NCI-H2196 treated with DMSO at 0.1 percent for 48 hours (cell line): ENCODE measurements around the gene ORC3.
"Not testable (repeated sequence)": the region's sequence is repeated elsewhere in the genome, so short reads cannot be mapped to it uniquely, and the experiment has no call there.

ENCODE experiments used
- DNase-seq: peaks from one replicate; lab custom pipeline; 2025; ENCODE audit not compliant: unreplicated experiment; lab: John Stamatoyannopoulos, UW

ORC3 gene

GRCh38 chr6:87658516-87658915 lies 68.6 kb downstream of the ORC3 start:
- DNase-seq, result no peak

DNA sequence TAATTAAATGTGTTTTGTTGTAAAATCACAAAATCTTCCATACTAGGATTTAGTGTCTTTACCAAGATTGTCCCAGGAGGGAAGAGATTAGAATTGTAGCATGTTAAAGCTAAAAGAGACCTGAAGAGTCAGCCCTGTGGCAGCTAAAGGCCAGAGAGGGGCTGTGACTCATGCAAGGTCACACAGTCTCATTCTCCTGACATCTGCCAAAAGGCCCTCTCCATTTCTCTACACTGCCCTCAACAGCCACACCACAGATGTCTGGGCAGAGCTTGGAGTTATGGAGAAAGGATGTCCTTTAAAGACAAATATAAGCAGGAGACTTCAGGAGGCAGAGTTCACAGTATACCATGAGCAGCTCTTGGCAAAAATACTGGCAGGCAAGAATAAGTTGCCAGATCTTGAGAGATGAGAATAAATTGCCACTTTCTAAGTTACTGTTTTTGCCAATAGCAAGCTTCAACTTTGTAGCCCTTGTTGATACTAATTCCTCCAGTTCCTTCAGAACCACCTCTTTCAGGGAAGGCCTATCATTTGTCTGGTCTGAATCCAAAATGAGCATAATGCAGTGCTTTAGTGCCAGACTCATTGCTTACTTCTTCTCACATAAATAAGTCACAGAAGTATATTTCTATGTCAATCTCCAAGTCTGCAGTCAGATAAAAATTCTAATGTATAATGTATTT lies 70.4 kb downstream of the ORC3 start:
- DNase-seq, result no peak

DNA sequence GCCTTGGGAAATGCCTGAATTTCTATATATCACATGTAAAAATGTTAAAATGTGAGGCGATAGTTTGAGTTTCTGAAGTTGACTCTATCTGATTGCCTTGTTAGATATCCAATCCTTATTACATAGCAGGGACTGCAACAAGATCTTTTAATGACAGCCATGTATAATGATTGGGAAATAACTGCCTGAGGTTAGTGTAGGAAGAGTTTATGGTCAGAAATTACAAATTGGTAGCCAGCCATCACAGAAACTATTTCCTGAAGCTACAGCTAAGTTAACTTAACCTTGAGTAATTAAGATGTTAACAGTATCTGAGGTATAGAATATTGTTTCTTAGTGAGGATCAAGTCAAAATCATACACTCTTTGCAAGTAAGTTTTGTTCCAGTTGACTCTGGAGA lies 71.1 kb downstream of the ORC3 start:
- DNase-seq, result no peak

DNA sequence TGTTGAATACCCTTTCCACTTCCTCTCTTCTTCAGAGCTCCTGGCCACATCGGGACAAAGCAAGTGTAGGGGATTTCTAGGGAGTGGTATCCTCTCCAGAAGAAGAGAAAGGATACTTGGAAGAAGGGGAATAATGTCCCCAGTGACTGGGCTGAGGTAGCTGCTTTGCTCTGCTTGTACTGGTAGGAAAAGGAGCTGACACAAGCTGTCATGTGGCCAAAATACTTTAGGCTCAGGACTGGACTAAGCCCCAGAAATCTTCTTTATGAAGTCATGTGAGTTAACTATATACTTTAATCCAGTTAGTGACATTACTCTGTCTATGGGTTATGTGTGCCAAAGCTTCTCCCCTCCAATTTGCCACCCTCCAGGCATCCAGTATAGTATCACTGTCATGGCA lies 71.6 kb downstream of the ORC3 start:
- no peak for DNase-seq

- DNase-seq, result no peak
These were observed 73.5 kb downstream of the ORC3 start for GRCh38 chr6:87663434-87663833.

- DNase-seq, result no peak
These were observed 75.1 kb downstream of the ORC3 start for GRCh38 chr6:87664921-87665485.

DNA sequence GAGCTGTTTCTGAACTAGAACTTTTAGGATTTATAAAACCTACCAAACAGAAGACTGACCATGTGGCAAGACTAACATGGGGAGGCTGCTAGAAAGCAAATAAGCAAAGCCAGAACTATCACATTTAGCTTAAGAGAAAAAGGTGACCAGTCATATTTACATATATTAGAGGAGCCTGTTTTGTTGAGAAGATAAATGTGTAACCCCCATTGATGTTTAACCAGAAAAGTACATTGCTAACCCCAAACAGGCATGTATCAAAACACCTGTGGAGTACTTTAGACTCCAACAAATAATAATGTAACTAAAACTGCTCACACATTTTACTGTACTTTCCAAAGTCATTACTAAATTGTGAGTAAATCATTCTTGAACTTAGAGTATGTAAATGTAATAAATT lies 77.1 kb downstream of the ORC3 start:
- DNase-seq, result no peak

DNA sequence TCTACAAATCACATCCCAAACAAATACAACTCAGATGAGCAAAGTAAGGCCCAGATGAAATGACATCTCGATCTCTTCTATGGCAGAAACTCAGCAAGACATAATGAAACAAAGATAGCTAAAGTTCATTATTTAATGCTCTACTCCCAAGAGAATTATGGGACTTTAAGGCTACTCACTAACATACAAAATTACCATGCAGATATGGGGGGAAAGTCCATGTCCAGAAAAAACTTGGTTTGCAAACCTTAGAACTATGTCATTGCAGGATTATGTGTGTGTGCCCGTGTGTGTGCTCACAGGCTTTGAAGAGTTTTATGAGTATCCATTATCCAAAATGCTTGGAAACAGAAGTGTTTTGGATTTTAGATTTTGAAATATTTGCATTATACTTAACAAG lies 78.1 kb downstream of the ORC3 start:
- no peak for DNase-seq

- DNase-seq, result no peak
These were observed 79.1 kb downstream of the ORC3 start for GRCh38 chr6:87669051-87669450.

DNA sequence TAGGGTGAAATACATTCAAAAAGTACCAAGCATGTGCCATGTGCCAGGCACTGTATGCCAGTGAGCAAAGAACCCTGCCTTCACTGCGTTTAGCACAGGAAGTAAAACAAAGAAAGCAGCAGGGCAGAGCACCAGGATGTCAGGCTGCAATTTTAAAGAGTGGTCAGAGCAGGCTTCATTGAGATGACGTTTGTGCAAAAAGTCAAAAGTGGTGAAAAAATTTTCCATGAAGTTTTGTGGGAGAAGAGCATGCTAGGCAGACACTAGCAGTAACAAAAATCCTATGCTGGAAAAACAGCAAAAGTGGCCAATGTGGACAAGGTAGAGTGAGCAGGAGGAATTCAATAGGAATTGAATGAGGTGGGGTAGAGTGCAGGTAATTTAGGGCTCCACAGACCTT lies 80.8 kb downstream of the ORC3 start:
- DNase-seq, result no peak

DNA sequence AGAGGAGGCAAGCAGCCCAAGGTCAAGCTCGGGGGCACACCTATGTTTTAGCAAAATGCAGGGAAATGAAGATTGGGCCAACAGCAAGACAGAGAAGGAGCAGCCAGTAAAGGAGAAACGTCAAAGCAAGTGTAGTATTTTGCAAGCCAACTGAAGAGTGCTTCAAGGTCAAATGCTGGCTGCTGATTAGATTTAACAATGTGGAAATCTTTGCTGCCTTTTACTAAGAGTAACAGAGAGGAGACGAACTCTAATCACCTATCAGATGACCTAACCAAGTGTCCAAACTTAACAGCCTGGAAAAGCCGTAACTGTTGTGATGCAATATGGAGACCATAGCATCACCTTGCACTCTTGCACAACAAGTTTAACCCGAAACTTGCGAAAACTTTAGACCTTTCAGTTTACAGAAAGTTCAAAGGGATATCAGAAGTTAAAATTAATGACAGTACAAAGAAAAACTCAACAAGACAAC lies 81.7 kb downstream of the ORC3 start:
- no peak for DNase-seq

- DNase-seq, result no peak
These were observed 82.7 kb downstream of the ORC3 start for GRCh38 chr6:87672641-87673040.

GRCh38 chr6:87673237-87673636 lies 83.3 kb downstream of the ORC3 start:
- DNase-seq, result no peak

- DNase-seq, result no peak
These were observed 84.4 kb downstream of the ORC3 start for GRCh38 chr6:87674290-87674689.

- no peak for DNase-seq
These were observed 85.2 kb downstream of the ORC3 start for GRCh38 chr6:87675004-87675681.

DNA sequence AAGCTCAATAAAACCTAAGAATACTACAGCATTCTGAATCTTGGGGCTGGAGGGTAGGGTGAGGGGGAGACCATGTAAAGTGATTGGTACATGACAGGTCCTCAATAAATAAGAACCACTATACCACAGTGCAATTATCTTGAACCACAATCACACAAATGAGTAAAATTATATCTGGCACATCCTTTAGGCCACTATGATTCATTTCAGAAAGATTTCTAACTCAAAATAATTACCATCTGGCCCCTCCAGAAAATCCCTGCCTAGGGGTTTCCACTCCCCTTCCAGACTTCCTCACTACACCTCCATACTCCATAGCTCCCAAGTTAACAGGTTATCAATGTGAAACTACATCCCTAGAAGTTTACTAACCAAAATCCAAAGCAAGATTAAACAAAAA lies 92.4 kb downstream of the ORC3 start:
- DNase-seq, result no peak

- DNase-seq, result no peak
These were observed 94.0 kb downstream of the ORC3 start for GRCh38 chr6:87683890-87684289.

- no peak for DNase-seq
These were observed 95.1 kb downstream of the ORC3 start for GRCh38 chr6:87684895-87685654.

DNA sequence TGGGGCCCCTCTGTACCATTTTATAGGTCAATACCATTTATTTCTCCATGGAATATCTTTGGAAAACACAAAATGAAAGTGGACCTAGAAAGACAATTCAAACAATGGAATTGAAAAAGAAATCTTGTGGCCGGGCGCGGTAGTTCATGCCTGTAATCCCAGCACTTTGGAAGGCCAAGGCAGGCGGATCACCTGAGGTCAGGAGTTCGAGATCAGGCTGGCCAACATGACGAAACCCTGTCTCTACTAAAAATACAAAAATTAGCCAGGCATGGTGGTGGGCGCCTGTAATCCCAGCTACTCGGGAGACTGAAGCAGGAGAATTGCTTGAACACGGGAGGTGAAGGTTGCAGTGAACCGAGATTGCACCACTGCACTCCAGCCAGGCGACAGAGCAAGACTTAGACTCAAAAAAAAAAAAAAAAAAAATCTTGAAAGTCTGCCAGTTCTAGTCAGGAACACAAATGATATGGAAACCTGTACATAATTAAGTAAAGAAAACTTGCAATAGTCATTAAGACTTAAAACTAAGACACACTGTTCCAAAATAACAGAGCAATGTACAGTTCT lies 96.8 kb downstream of the ORC3 start:
- not testable (repeated sequence) for DNase-seq

GRCh38 chr6:87687296-87687695 lies 97.4 kb downstream of the ORC3 start:
- DNase-seq, result no peak

DNA sequence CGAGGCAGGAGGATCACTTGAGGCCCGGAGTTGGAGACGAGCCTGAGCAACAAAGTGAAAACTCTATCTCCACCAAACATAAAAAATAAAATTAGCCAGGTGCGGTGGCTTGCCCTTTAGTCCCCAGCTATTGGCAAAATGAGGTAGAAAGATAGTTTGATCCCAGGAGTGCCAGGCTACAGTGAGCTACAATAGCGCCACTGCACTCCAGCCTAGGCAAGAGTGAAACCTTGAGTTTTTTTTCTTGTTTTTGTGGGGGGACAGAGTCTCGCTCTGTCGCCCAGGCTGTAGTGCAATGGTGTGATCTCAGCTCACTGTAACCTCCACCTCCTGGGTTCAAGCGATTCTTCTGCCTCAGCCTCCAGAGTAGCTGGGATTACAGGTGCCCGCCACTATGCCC lies 98.0 kb downstream of the ORC3 start:
- not testable (repeated sequence) for DNase-seq
